Fibroblast of skin of left quadriceps (primary cell): ENCODE results near the gene DEPP1.
A peak's percentile ranks its signal among the peaks of the same experiment; 100 is the strongest.

ENCODE experiments used
- DNase-seq, 2 experiments: peaks; one replicate each; pipeline ENCODE4 v3.0.0-alpha.2; 2013; ENCODE audit warnings: low read depth in 2 of 2

DEPP1 gene

GRCh38 chr10:44933451-44934321 is 44.9 kb downstream of the DEPP1 start:
- no peak for DNase-seq

- peak; percentile 45 to 49 for DNase-seq
Observed at GRCh38 chr10:44932517-44933450, 45.8 kb downstream of the DEPP1 start.

GRCh38 chr10:44931621-44932516 is 46.7 kb downstream of the DEPP1 start:
- no peak for DNase-seq

GRCh38 chr10:44930904-44931620 is 47.5 kb downstream of the DEPP1 start:
- DNase-seq = no peak

- DNase-seq = no peak
Observed at GRCh38 chr10:44929356-44930255, 49.0 kb downstream of the DEPP1 start.

GRCh38 chr10:44928462-44928861 is 50.1 kb downstream of the DEPP1 start:
- DNase-seq = no peak

- no peak for DNase-seq
Observed at GRCh38 chr10:44927352-44927751, 51.3 kb downstream of the DEPP1 start.

GRCh38 chr10:44926751-44927351 is 51.8 kb downstream of the DEPP1 start:
- DNase-seq = no peak
